Measurements from ENCODE around the gene ATP2B2.

GRCh38 chr3:10349801-10350200, 155.6 kb downstream of the ATP2B2 start:
- no peak for TF ChIP-seq CTCF (IDR thresholded peaks at IDR 0.05)
- TF ChIP-seq POLR2A (IDR thresholded peaks at IDR 0.05), result no peak

Data from thyroid gland (tissue), 4 donors.